ENCODE measurements around the gene IFNAR2. TPM values are rescaled to one million over a fixed set of nuclear protein-coding genes. Genes with fewer than 3 reads are reported as not detected.

Gene IFNAR2
- 7.5 TPM for polyA plus RNA-seq (2013, experiment 1 of 2)
- 7.3 TPM for polyA plus RNA-seq (2013, experiment 2 of 2)

DNA sequence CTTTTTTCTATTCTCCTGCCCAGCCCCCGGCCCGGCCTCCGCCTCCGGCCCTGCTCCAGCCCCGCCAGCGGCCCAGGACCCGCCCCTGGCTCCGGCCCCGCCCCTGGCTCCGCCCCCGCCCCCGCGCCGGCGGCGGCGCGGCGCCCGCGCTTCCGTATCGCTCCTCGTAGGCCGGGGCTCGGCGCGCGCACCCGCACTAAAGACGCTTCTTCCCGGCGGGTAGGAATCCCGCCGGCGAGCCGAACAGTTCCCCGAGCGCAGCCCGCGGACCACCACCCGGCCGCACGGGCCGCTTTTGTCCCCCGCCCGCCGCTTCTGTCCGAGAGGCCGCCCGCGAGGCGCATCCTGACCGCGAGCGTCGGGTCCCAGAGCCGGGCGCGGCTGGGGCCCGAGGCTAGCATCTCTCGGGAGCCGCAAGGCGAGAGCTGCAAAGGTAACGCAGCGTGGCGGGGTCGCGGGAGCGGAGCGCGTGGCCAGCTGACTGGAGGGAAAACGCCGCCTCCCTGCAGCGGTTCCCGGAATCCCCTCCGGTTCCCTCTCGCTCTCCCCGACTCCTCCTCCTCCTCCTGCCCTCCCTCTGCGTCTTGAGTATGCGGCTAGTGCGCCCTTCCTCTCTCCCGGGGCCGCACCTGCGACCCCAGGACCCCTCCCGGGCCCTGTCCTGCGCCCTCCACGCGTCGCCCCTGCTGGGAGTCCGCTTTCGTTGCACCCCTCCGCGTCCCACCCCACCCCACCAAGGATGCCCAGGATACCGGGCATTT is at the start of gene IFNAR2:
IFNAR2 (plus strand) TSS at position 155 of the 761 bp plus-strand sequence. CDS start 11,985 bp downstream, outside the sequence.
- peak within 1 kb of the TSS; percentile 68 for H3K23ac ChIP-seq (ENCODE audit: low read length)
- no peak within 1 kb of the TSS for H2BK120ac ChIP-seq (ENCODE audit: low read depth, low read length)
- H3K79me2 ChIP-seq (ENCODE audit: control insufficient read depth, insufficient read depth, low read length): no peaks in the 10 kb centered on the region
- no peaks in the 10 kb centered on the region for H3K79me1 ChIP-seq (ENCODE audit: low read length)
- H3K4me2 ChIP-seq (ENCODE audit: low read length): peak within 1 kb of the TSS; percentile 78
- peak within 1 kb of the TSS; percentile 73 for H3K18ac ChIP-seq (ENCODE audit: low read length)
- no peaks in the 10 kb centered on the region for H3K27me3 ChIP-seq (ENCODE audit: insufficient read depth, low read length, poor library complexity)
- peak within 1 kb of the TSS; percentile 87 for H3K56ac ChIP-seq (ENCODE audit: low read length)
- peak within 1 kb of the TSS; percentile 83 for H3K9ac ChIP-seq (ENCODE audit: low read length)
- no peak within 1 kb of the TSS for H2AK5ac ChIP-seq (ENCODE audit: low read length)
- peak; percentile 77 for DNase-seq
- no peak within 1 kb of the TSS for H2BK5ac ChIP-seq (ENCODE audit: low read length)
- H3K4me1 ChIP-seq (ENCODE audit: control insufficient read depth, low read depth, low read length): peaks cover 6% of the 10 kb centered on the region
- no peak within 1 kb of the TSS for H3K4ac ChIP-seq (ENCODE audit: low read depth, low read length)
- WGBS (ENCODE audit: extremely low coverage, insufficient coverage, low lambda C conversion rate): no CpG with 5 or more reads among the region's 95 CpGs
- H3K27ac ChIP-seq (ENCODE audit: low read depth, low read length): peak within 1 kb of the TSS; percentile 77
- H3K4me3 ChIP-seq (ENCODE audit: low read length): peak within 1 kb of the TSS; percentile 73
- no peak within 1 kb of the TSS for H4K8ac ChIP-seq (ENCODE audit: low read depth, low read length)
- H4K5ac ChIP-seq (ENCODE audit: low read length): no peak within 1 kb of the TSS
- H3K36me3 ChIP-seq (ENCODE audit: control insufficient read depth, insufficient read depth, low read length): no peaks in the 10 kb centered on the region
- H2BK15ac ChIP-seq (replicated peaks; ENCODE audit: low read depth): no peak within 1 kb of the TSS

DNA sequence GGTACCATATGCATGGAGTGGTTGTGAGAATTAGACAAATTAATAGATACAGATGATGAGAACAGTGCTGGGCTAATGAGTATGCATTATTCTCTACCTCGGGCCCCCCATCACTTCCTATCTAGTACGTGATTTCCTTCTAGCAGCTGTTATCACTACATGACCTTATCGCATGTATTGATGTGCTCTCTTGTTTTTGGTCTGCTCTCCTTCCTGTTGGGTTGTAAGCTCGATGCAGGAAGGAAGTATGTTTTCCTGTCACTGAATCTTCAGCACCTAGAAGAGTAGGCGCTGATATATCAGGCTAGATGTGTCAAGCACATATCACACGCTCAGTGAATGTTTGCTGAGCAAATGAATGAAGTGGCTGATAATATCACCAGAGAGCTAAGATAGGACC is 43.9 kb upstream of the IFNAR2 start:
- no peak for DNase-seq
- Histone ChIP-seq H4K5ac (ENCODE audit: low read length) (no peak overlapping the region), H3K9ac (ENCODE audit: low read length) (no peak overlapping the region), H3K79me2 (ENCODE audit: control insufficient read depth, insufficient read depth, low read length) (no peaks in the 10 kb centered on the region), H3K27ac (ENCODE audit: low read depth, low read length) (no peak overlapping the region), H3K27me3 (ENCODE audit: insufficient read depth, low read length, poor library complexity) (no peaks in the 10 kb centered on the region), H3K56ac (ENCODE audit: low read length) (no peak overlapping the region), H2BK5ac (ENCODE audit: low read length) (no peak overlapping the region), H2AK5ac (ENCODE audit: low read length) (no peak overlapping the region), H3K4me3 (ENCODE audit: low read length) (no peak overlapping the region), H3K4me2 (ENCODE audit: low read length) (no peak overlapping the region), H2BK15ac (replicated peaks; ENCODE audit: low read depth) (no peak overlapping the region), H3K23ac (ENCODE audit: low read length) (no peak overlapping the region), H3K36me3 (ENCODE audit: control insufficient read depth, insufficient read depth, low read length) (no peaks in the 10 kb centered on the region), H3K4me1 (ENCODE audit: control insufficient read depth, low read depth, low read length) (no peaks in the 10 kb centered on the region), H3K79me1 (ENCODE audit: low read length) (no peaks in the 10 kb centered on the region), H4K8ac (ENCODE audit: low read depth, low read length) (no peak overlapping the region), H2BK120ac (ENCODE audit: low read depth, low read length) (no peak overlapping the region), H3K18ac (ENCODE audit: low read length) (no peak overlapping the region), H3K4ac (ENCODE audit: low read depth, low read length) (no peak overlapping the region)
- WGBS (ENCODE audit: extremely low coverage, insufficient coverage, low lambda C conversion rate): no CpG with 5 or more reads among the region's 6 CpGs

DNA sequence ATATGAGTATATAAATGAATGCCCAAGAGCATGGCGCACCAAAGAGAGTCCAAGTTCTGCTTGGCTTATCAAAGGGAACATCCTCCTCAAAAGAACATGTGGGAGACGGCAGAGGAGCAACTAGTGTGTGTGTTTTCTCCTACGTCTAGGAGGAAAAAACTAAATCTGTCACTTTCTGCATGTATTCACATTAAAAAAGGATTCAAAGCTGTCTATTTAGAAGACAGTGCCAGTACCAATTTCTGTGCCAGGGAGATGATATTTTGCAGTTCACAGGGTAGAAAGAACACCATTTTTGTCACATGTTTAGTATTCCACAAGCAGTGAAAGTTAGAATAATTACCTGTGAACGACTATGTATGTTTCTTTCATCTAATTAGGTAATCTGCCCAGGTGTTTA is 42.5 kb upstream of the IFNAR2 start:
- H3K36me3 ChIP-seq (ENCODE audit: control insufficient read depth, insufficient read depth, low read length): no peaks in the 10 kb centered on the region
- H3K18ac ChIP-seq (ENCODE audit: low read length): no peak overlapping the region
- no peak overlapping the region for H3K27ac ChIP-seq (ENCODE audit: low read depth, low read length)
- H3K79me2 ChIP-seq (ENCODE audit: control insufficient read depth, insufficient read depth, low read length): no peaks in the 10 kb centered on the region
- no peaks in the 10 kb centered on the region for H3K27me3 ChIP-seq (ENCODE audit: insufficient read depth, low read length, poor library complexity)
- no peak overlapping the region for H3K9ac ChIP-seq (ENCODE audit: low read length)
- H3K4ac ChIP-seq (ENCODE audit: low read depth, low read length): no peak overlapping the region
- H4K8ac ChIP-seq (ENCODE audit: low read depth, low read length): no peak overlapping the region
- H3K79me1 ChIP-seq (ENCODE audit: low read length): no peaks in the 10 kb centered on the region
- H4K5ac ChIP-seq (ENCODE audit: low read length): no peak overlapping the region
- no peak overlapping the region for H3K23ac ChIP-seq (ENCODE audit: low read length)
- DNase-seq: no peak
- no peak overlapping the region for H3K4me3 ChIP-seq (ENCODE audit: low read length)
- no peak overlapping the region for H2AK5ac ChIP-seq (ENCODE audit: low read length)
- H2BK120ac ChIP-seq (ENCODE audit: low read depth, low read length): no peak overlapping the region
- WGBS (ENCODE audit: extremely low coverage, insufficient coverage, low lambda C conversion rate): no CpG with 5 or more reads among the region's 4 CpGs
- no peak overlapping the region for H3K4me2 ChIP-seq (ENCODE audit: low read length)
- no peak overlapping the region for H3K56ac ChIP-seq (ENCODE audit: low read length)
- H3K4me1 ChIP-seq (ENCODE audit: control insufficient read depth, low read depth, low read length): no peaks in the 10 kb centered on the region
- H2BK5ac ChIP-seq (ENCODE audit: low read length): no peak overlapping the region
- H2BK15ac ChIP-seq (replicated peaks; ENCODE audit: low read depth): no peak overlapping the region

DNA sequence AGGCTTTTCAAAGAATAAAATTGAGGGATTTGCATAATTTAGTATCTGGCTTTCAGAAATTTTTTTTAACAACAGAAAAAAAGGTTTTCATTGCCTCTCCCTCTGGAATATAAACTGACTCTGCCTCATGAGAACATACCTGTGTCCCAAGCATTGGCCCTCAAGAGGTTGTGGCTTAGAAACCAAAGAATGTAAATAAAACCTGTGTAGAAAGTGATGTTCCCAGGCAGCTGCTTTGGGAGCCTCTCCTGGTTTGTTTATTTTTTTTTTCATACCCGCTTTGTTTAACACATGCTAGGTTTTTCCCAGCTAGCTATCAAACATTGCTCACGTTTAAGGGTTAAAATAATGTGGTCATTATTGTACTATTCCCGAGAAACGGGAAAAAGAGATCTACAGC is 40.5 kb upstream of the IFNAR2 start:
- Histone ChIP-seq H3K36me3 (ENCODE audit: control insufficient read depth, insufficient read depth, low read length) (no peaks in the 10 kb centered on the region), H4K8ac (ENCODE audit: low read depth, low read length) (no peak overlapping the region), H3K4me1 (ENCODE audit: control insufficient read depth, low read depth, low read length) (no peaks in the 10 kb centered on the region), H3K23ac (ENCODE audit: low read length) (no peak overlapping the region), H3K4ac (ENCODE audit: low read depth, low read length) (no peak overlapping the region), H3K27me3 (ENCODE audit: insufficient read depth, low read length, poor library complexity) (no peaks in the 10 kb centered on the region), H4K5ac (ENCODE audit: low read length) (no peak overlapping the region), H3K56ac (ENCODE audit: low read length) (no peak overlapping the region), H2AK5ac (ENCODE audit: low read length) (no peak overlapping the region), H3K4me3 (ENCODE audit: low read length) (no peak overlapping the region), H3K27ac (ENCODE audit: low read depth, low read length) (no peak overlapping the region), H2BK5ac (ENCODE audit: low read length) (no peak overlapping the region), H3K4me2 (ENCODE audit: low read length) (no peak overlapping the region), H2BK15ac (replicated peaks; ENCODE audit: low read depth) (no peak overlapping the region), H2BK120ac (ENCODE audit: low read depth, low read length) (no peak overlapping the region), H3K79me2 (ENCODE audit: control insufficient read depth, insufficient read depth, low read length) (no peaks in the 10 kb centered on the region), H3K18ac (ENCODE audit: low read length) (no peak overlapping the region), H3K9ac (ENCODE audit: low read length) (no peak overlapping the region), H3K79me1 (ENCODE audit: low read length) (no peaks in the 10 kb centered on the region)
- no CpG with 5 or more reads among the region's 4 CpGs for WGBS (ENCODE audit: extremely low coverage, insufficient coverage, low lambda C conversion rate)
- DNase-seq: no peak

DNA sequence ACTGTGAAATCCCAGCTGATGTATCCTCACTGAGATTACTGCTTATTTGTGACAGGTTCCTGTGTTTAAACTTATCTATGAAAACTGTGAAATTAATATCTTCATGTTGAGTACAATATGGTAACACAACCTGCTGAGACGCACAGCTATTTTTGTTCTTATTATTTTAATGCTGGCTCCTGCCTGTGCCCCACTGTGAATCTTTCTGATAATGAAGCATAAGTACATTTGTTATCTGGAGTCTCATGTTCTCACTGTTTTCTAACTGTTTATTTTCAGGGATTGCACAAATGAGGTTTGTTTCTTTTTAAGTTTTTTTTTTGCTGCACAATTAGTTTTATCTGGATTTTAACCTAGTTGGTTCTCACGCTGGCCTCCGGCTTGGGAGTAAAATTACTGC is 39.9 kb upstream of the IFNAR2 start:
- no peak overlapping the region for H2BK15ac ChIP-seq (replicated peaks; ENCODE audit: low read depth)
- H3K4me1 ChIP-seq (ENCODE audit: control insufficient read depth, low read depth, low read length): no peaks in the 10 kb centered on the region
- no peaks in the 10 kb centered on the region for H3K79me2 ChIP-seq (ENCODE audit: control insufficient read depth, insufficient read depth, low read length)
- no peak overlapping the region for H2BK120ac ChIP-seq (ENCODE audit: low read depth, low read length)
- H3K9ac ChIP-seq (ENCODE audit: low read length): no peak overlapping the region
- H3K56ac ChIP-seq (ENCODE audit: low read length): no peak overlapping the region
- H4K5ac ChIP-seq (ENCODE audit: low read length): no peak overlapping the region
- no peaks in the 10 kb centered on the region for H3K36me3 ChIP-seq (ENCODE audit: control insufficient read depth, insufficient read depth, low read length)
- H3K27me3 ChIP-seq (ENCODE audit: insufficient read depth, low read length, poor library complexity): no peaks in the 10 kb centered on the region
- no CpG with 5 or more reads among the region's 3 CpGs for WGBS (ENCODE audit: extremely low coverage, insufficient coverage, low lambda C conversion rate)
- H3K27ac ChIP-seq (ENCODE audit: low read depth, low read length): no peak overlapping the region
- no peaks in the 10 kb centered on the region for H3K79me1 ChIP-seq (ENCODE audit: low read length)
- no peak overlapping the region for H3K4me3 ChIP-seq (ENCODE audit: low read length)
- H2AK5ac ChIP-seq (ENCODE audit: low read length): no peak overlapping the region
- H2BK5ac ChIP-seq (ENCODE audit: low read length): no peak overlapping the region
- H3K23ac ChIP-seq (ENCODE audit: low read length): no peak overlapping the region
- DNase-seq: no peak
- H3K4me2 ChIP-seq (ENCODE audit: low read length): no peak overlapping the region
- H3K4ac ChIP-seq (ENCODE audit: low read depth, low read length): no peak overlapping the region
- no peak overlapping the region for H3K18ac ChIP-seq (ENCODE audit: low read length)
- no peak overlapping the region for H4K8ac ChIP-seq (ENCODE audit: low read depth, low read length)

DNA sequence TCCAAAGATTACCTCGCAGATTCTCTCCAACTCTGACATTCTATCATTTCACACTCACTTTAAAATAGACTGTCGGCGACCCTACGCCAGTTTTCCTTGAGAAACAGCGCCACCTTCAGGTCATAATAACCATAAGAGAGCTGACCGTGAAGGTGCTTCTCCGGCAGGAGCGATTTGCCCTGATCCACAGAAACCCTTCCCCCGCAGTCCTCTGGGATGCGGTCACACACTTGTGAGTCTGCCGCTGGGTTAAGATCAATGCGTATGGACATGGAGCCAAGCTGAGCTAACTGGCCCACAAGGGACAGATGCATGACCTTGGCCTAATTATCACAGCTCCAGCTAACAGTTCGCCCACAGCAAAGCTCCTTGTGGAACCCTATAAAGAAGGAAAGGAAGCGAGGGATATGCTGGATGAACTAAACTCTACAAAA is 32.8 kb upstream of the IFNAR2 start:
- Histone ChIP-seq H2BK5ac (ENCODE audit: low read length) (no peak overlapping the region), H3K18ac (ENCODE audit: low read length) (no peak overlapping the region), H3K4me2 (ENCODE audit: low read length) (no peak overlapping the region), H3K4me1 (ENCODE audit: control insufficient read depth, low read depth, low read length) (no peaks in the 10 kb centered on the region), H3K4ac (ENCODE audit: low read depth, low read length) (no peak overlapping the region), H3K79me2 (ENCODE audit: control insufficient read depth, insufficient read depth, low read length) (no peaks in the 10 kb centered on the region), H2AK5ac (ENCODE audit: low read length) (no peak overlapping the region), H4K5ac (ENCODE audit: low read length) (no peak overlapping the region), H3K4me3 (ENCODE audit: low read length) (no peak overlapping the region), H3K23ac (ENCODE audit: low read length) (no peak overlapping the region), H2BK15ac (replicated peaks; ENCODE audit: low read depth) (no peak overlapping the region), H2BK120ac (ENCODE audit: low read depth, low read length) (no peak overlapping the region), H3K27me3 (ENCODE audit: insufficient read depth, low read length, poor library complexity) (no peaks in the 10 kb centered on the region), H3K27ac (ENCODE audit: low read depth, low read length) (no peak overlapping the region), H4K8ac (ENCODE audit: low read depth, low read length) (no peak overlapping the region), H3K56ac (ENCODE audit: low read length) (no peak overlapping the region), H3K79me1 (ENCODE audit: low read length) (no peaks in the 10 kb centered on the region), H3K9ac (ENCODE audit: low read length) (no peak overlapping the region), H3K36me3 (ENCODE audit: control insufficient read depth, insufficient read depth, low read length) (no peaks in the 10 kb centered on the region)
- no CpG with 5 or more reads among the region's 14 CpGs for WGBS (ENCODE audit: extremely low coverage, insufficient coverage, low lambda C conversion rate)
- DNase-seq: peak; percentile 87
